Hepatocyte (in vitro differentiated cells): ENCODE measurements around the gene MYO1D. TPM values are rescaled to one million over a fixed set of nuclear protein-coding genes. Genes with fewer than 3 reads are reported as not detected.

ENCODE experiments used
- DNase-seq: peaks from one replicate; pipeline ENCODE4 v3.0.0-alpha.2; 2016; ENCODE audit warnings: low spot score
- H2AFZ ChIP-seq: fragments of 200-600 bp; sonication (generic); 2 replicates; pipeline ENCODE4 v1.6.0; 2016; ENCODE audit warnings: antibody characterized with exemption, mild to moderate bottlenecking
- H3K27ac ChIP-seq: fragments of 200-600 bp; sonication (generic); 2 replicates; pipeline ENCODE4 v1.5.1; 2016; ENCODE audit warnings: mild to moderate bottlenecking
- H3K27me3 ChIP-seq: fragments of 200-600 bp; sonication (generic); 2 replicates; pipeline ENCODE4 v1.6.1; 2016
- H3K36me3 ChIP-seq: fragments of 200-600 bp; sonication (generic); replicated peaks from 2 replicates; pipeline ENCODE4 v1.5.1; 2016; ENCODE audit warnings: low read depth; ENCODE audit not compliant: insufficient read depth
- H3K4me1 ChIP-seq: fragments of 200-600 bp; sonication (generic); 2 replicates; pipeline ENCODE4 v1.5.1; 2016; ENCODE audit warnings: mild to moderate bottlenecking, moderate library complexity; ENCODE audit not compliant: insufficient read depth
- H3K4me2 ChIP-seq: fragments of 200-600 bp; sonication (generic); 2 replicates; pipeline ENCODE4 v1.6.0; 2016
- H3K4me3 ChIP-seq: fragments of 200-600 bp; sonication (generic); 2 replicates; pipeline ENCODE4 v1.5.1; 2016; ENCODE audit warnings: mild to moderate bottlenecking
- H3K79me2 ChIP-seq: fragments of 200-600 bp; sonication (generic); 2 replicates; pipeline ENCODE4 v1.6.0; 2017; ENCODE audit warnings: mild to moderate bottlenecking
- H3K9me2 ChIP-seq: fragments of 200-600 bp; sonication (generic); replicated peaks from 2 replicates; pipeline ENCODE4 v1.6.0; 2017; ENCODE audit warnings: mild to moderate bottlenecking; ENCODE audit not compliant: insufficient read depth
- H3K9me3 ChIP-seq: fragments of 200-600 bp; sonication (generic); 2 replicates; pipeline ENCODE4 v1.5.1; 2016; ENCODE audit warnings: low read depth, mild to moderate bottlenecking
- H4K20me1 ChIP-seq: fragments of 200-600 bp; sonication (generic); 2 replicates; pipeline ENCODE4 v1.6.0; 2016; ENCODE audit warnings: mild to moderate bottlenecking; ENCODE audit not compliant: insufficient read depth, poor library complexity, severe bottlenecking
- CTCF ChIP-seq: fragments of 200-600 bp; sonication (generic); IDR thresholded peaks from 2 replicates; pipeline ENCODE4 v1.5.1; 2016; ENCODE audit warnings: antibody characterized with exemption, mild to moderate bottlenecking; ENCODE audit not compliant: poor library complexity
- EZH2 ChIP-seq: fragments of 200-600 bp; sonication (generic); IDR thresholded peaks from 2 replicates; pipeline ENCODE4 v1.6.1; 2016; ENCODE audit warnings: antibody characterized with exemption, mild to moderate bottlenecking, borderline replicate concordance
- EZH2phosphoT487 ChIP-seq: fragments of 200-600 bp; sonication (generic); IDR thresholded peaks from one replicate; pipeline ENCODE4 v1.6.1; 2018; ENCODE audit warnings: antibody characterized with exemption, mild to moderate bottlenecking, low read depth, moderate library complexity; ENCODE audit not compliant: unreplicated experiment, severe bottlenecking
- WGBS: methylation state at CpG from one replicate; pipeline ENCODE4 v1.1.6; 2016; ENCODE audit warnings: low lambda C conversion rate; ENCODE audit errors: missing lambda C conversion rate; 5-methylcytosine and 5-hydroxymethylcytosine counted together
- polyA plus RNA-seq: library from polyadenylated mRNA; unstranded; fragments of >200 nt; fragmentation: Nextera tagmentation; extraction: Ambion mirVana; gene quantifications from 2 replicates; pipeline ENCODE4 v1.2.1, GENCODE V29; 2016
- total RNA-seq: library from RNA; depleted of rRNA; stranded (reverse); fragments of >200 nt; gene quantifications from 2 replicates; pipeline ENCODE4 v1.2.3, GENCODE V29; 2014

Gene MYO1D
- total and polyA plus RNA-seq, 2 experiments from 2014 or later: 36.2 to 89.0 TPM

DNA sequence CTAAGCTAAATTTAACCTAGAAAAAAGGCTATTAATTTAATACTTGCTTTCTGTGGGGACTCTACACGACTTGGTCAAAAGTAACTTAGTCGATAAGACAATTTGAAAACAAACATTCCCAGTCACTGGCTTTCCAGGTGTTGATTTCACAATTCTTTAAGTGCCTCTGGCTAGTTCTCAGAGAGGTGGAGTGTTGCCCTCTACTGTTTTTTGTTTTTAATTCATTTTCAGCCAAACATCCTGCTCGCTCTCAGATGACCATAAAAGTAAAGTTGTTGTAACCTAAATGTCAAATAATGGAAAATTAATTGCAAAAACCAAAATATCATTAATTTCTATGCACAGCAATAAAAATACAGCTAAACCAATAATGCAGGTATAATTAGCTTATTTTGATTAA lies 107.1 kb downstream of the MYO1D start:
- H4K20me1 ChIP-seq: no peaks in the 10 kb centered on the region
- H3K9me3 ChIP-seq: no peaks in the 10 kb centered on the region
- no peak overlapping the region for H3K4me3 ChIP-seq
- H3K36me3 ChIP-seq: no peaks in the 10 kb centered on the region
- no peak overlapping the region for H3K4me2 ChIP-seq
- H3K79me2 ChIP-seq: no peaks in the 10 kb centered on the region
- no peak overlapping the region for H2AFZ ChIP-seq
- 50% methylated on average over 3 of the region's 3 CpGs for WGBS
- no peak for DNase-seq
- no peaks in the 10 kb centered on the region for H3K27me3 ChIP-seq
- peak; percentile 26 for TF ChIP-seq CTCF
- no peak for TF ChIP-seq EZH2
- no peak for TF ChIP-seq EZH2phosphoT487
- H3K4me1 ChIP-seq: no peaks in the 10 kb centered on the region
- no peaks in the 10 kb centered on the region for H3K9me2 ChIP-seq
- H3K27ac ChIP-seq: no peak overlapping the region

DNA sequence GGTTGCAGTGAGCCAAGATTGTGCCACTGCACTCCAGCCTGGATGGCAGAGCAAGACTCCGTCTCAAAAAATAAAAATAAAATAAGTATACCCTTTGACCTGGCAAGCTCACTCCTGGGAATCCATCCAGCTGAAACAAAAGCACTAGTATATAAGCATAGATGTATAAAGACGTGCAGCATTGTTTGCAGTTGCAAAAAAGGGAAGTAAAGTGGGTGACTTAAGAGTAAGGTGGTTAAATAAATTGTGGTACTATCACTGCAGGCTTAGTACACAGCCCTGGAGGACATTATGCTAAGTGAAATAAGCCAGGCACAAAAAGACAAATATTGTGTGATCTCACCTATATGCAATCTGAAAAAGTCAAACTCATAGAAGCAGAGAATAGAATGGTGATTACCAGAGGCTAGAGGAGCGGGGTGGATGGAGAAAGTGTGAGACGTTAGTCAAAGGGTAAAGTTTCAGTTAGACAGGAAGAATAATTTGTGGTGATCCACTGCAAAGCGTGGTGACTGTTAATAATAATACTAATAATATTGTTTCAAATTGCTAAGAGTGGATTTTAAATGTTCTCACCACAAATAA lies 113.0 kb downstream of the MYO1D start:
- TF ChIP-seq CTCF: no peak
- no peak for TF ChIP-seq EZH2
- no peak for TF ChIP-seq EZH2phosphoT487
- Histone ChIP-seq H3K4me2 (no peak overlapping the region), H3K27ac (no peak overlapping the region), H3K9me3 (no peaks in the 10 kb centered on the region), H3K27me3 (no peaks in the 10 kb centered on the region), H3K36me3 (no peaks in the 10 kb centered on the region), H3K4me1 (no peaks in the 10 kb centered on the region), H3K4me3 (no peak overlapping the region), H3K9me2 (no peaks in the 10 kb centered on the region), H3K79me2 (no peaks in the 10 kb centered on the region), H4K20me1 (no peaks in the 10 kb centered on the region), H2AFZ (no peak overlapping the region)
- no peak for DNase-seq
- 83% methylated on average over 5 of the region's 5 CpGs for WGBS

DNA sequence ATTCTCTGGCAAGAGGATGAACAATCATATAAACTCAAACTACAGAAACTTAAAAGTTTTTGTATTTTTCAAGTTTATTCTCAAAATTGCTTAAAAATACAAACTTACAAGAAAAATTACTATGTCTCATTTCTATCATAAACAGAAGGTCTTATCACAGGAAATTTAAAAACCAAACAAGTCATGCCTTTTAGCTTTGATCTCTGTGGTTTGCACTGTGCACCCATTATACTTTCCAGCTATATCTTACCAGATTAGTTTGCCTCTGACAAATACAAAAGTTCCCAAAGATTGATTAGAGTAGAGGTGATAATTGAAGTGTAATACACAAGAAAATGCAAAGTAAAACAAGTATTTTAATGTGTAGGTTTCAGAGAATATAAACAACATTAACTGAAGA lies 117.4 kb downstream of the MYO1D start:
- Histone ChIP-seq H3K9me2 (no peaks in the 10 kb centered on the region), H3K36me3 (no peaks in the 10 kb centered on the region), H3K27me3 (no peaks in the 10 kb centered on the region), H3K4me2 (no peak overlapping the region), H3K4me3 (no peak overlapping the region), H4K20me1 (no peaks in the 10 kb centered on the region), H3K9me3 (no peaks in the 10 kb centered on the region), H3K4me1 (no peaks in the 10 kb centered on the region), H3K79me2 (no peaks in the 10 kb centered on the region), H3K27ac (no peak overlapping the region), H2AFZ (no peak overlapping the region)
- TF ChIP-seq EZH2phosphoT487 (no peak), EZH2 (no peak), CTCF (no peak)
- DNase-seq: no peak

- no peak for TF ChIP-seq EZH2phosphoT487
- TF ChIP-seq EZH2: no peak
- no peak for TF ChIP-seq CTCF
- Histone ChIP-seq H3K27ac (no peak overlapping the region), H2AFZ (no peak overlapping the region)
Measured at GRCh38 chr17:32757963-32758362, 119.0 kb downstream of the MYO1D start.

More at GRCh38 chr17:32757963-32758362, 119.0 kb downstream of the MYO1D start:
- DNase-seq: no peak
- H3K27me3 ChIP-seq: no peaks in the 10 kb centered on the region
- no peaks in the 10 kb centered on the region for H3K9me2 ChIP-seq
- no peak overlapping the region for H3K4me3 ChIP-seq
- H4K20me1 ChIP-seq: no peaks in the 10 kb centered on the region
- H3K4me2 ChIP-seq: no peak overlapping the region
- no peaks in the 10 kb centered on the region for H3K36me3 ChIP-seq
- no peaks in the 10 kb centered on the region for H3K9me3 ChIP-seq
- no peaks in the 10 kb centered on the region for H3K4me1 ChIP-seq
- 88% methylated on average over 1 of the region's 1 CpG for WGBS
- H3K79me2 ChIP-seq: no peaks in the 10 kb centered on the region
